Liver (tissue), 9 donors: ENCODE measurements around the gene EIF3K. TPM values are rescaled to one million over a fixed set of nuclear protein-coding genes. Genes with fewer than 3 reads are reported as not detected.

ENCODE experiments used
- DNase-seq: peaks from one replicate; pipeline ENCODE4 v3.0.0-alpha.2; 2017; ENCODE audit warnings: low spot score
- H3K27ac ChIP-seq, 2 donors: one replicate each; pipeline ENCODE4 v1.7.0; 2013; ENCODE audit warnings: inconsistent platforms in 2 of 2, low read length in 2 of 2, control low read depth in 1 of 2, low read depth in 1 of 2, mild to moderate bottlenecking in 1 of 2
- H3K27me3 ChIP-seq, 4 donors: one replicate each; pipeline versions ENCODE4 v1.6.1 to v1.7.0; 2013; ENCODE audit warnings: low read length in 3 of 4, inconsistent platforms in 1 of 4, mild to moderate bottlenecking in 1 of 4, moderate library complexity in 1 of 4; ENCODE audit not compliant: control insufficient read depth in 4 of 4, insufficient read depth in 4 of 4
- H3K36me3 ChIP-seq, 4 donors: one replicate each; pipeline versions ENCODE4 v1.6.1 to v1.7.0; 2013; ENCODE audit warnings: low read length in 3 of 4, mild to moderate bottlenecking in 3 of 4, low read depth in 1 of 4, moderate library complexity in 1 of 4; ENCODE audit not compliant: control insufficient read depth in 4 of 4, insufficient read depth in 3 of 4
- H3K4me1 ChIP-seq, 4 donors: one replicate each; pipeline versions ENCODE4 v1.6.1 to v1.7.0; 2013; ENCODE audit warnings: low read length in 3 of 4, mild to moderate bottlenecking in 3 of 4, moderate library complexity in 1 of 4; ENCODE audit not compliant: control insufficient read depth in 4 of 4, insufficient read depth in 4 of 4
- H3K4me3 ChIP-seq, 3 donors: one replicate each; pipeline versions ENCODE4 v1.6.1 to v1.7.0; 2013; ENCODE audit warnings: low read length in 3 of 3, control low read depth in 1 of 3, low read depth in 1 of 3, mild to moderate bottlenecking in 1 of 3
- H3K9ac ChIP-seq, 2 donors: one replicate each; pipeline ENCODE4 v1.7.0; 2013; ENCODE audit warnings: low read length in 2 of 2, mild to moderate bottlenecking in 2 of 2, moderate library complexity in 2 of 2, control low read depth in 1 of 2, low read depth in 1 of 2
- H3K9me3 ChIP-seq, 4 donors: one replicate each; pipeline versions ENCODE4 v1.6.1 to v1.7.0; 2013; ENCODE audit warnings: low read length in 3 of 4; ENCODE audit not compliant: control insufficient read depth in 4 of 4
- EGR1 ChIP-seq, 2 donors: IDR thresholded peaks; 2 replicates each; pipeline ENCODE4 v1.6.1; 2016 to 2018; ENCODE audit warnings: antibody characterized with exemption in 2 of 2, low read depth in 2 of 2
- FOXA1 ChIP-seq: IDR thresholded peaks from 2 replicates; pipeline ENCODE4 v1.6.1; 2016; ENCODE audit warnings: antibody characterized with exemption
- FOXA2 ChIP-seq: IDR thresholded peaks from 2 replicates; pipeline ENCODE4 v1.6.1; 2016; ENCODE audit warnings: antibody characterized with exemption
- GABPA ChIP-seq, 2 donors: IDR thresholded peaks in 1 of 2; conservative IDR thresholded peaks in 1 of 2; 2 replicates each; pipeline ENCODE4 v1.6.1; 2016; ENCODE audit warnings: antibody characterized with exemption in 2 of 2, mild to moderate bottlenecking in 1 of 2, moderate library complexity in 1 of 2
- HNF4A ChIP-seq, 2 donors: conservative IDR thresholded peaks; 2 replicates each; pipeline ENCODE4 v1.6.1; 2016; ENCODE audit warnings: antibody characterized with exemption in 2 of 2, mild to moderate bottlenecking in 2 of 2
- HNF4G ChIP-seq: IDR thresholded peaks from 2 replicates; pipeline ENCODE4 v1.6.1; 2016; ENCODE audit warnings: antibody characterized with exemption
- JUND ChIP-seq, 2 donors: IDR thresholded peaks; 2 replicates each; pipeline ENCODE4 v1.6.1; 2016; ENCODE audit warnings: antibody characterized with exemption in 2 of 2
- NR2F2 ChIP-seq: IDR thresholded peaks from 2 replicates; pipeline ENCODE4 v1.6.1; 2016; ENCODE audit warnings: antibody characterized with exemption
- RAD21 ChIP-seq, 2 donors: IDR thresholded peaks; 2 replicates each; pipeline ENCODE4 v1.6.1; 2016; ENCODE audit warnings: antibody characterized with exemption in 2 of 2, mild to moderate bottlenecking in 2 of 2
- RXRA ChIP-seq, 2 donors: IDR thresholded peaks; 2 replicates each; pipeline ENCODE4 v1.6.1; 2017 to 2018; ENCODE audit warnings: antibody characterized with exemption in 2 of 2, mild to moderate bottlenecking in 1 of 2
- SP1 ChIP-seq: IDR thresholded peaks from 2 replicates; pipeline ENCODE4 v1.6.1; 2018; ENCODE audit warnings: antibody characterized with exemption, mild to moderate bottlenecking
- TAF1 ChIP-seq: conservative IDR thresholded peaks from 2 replicates; pipeline ENCODE4 v1.6.1; 2016; ENCODE audit warnings: antibody characterized with exemption, mild to moderate bottlenecking
- YY1 ChIP-seq: IDR thresholded peaks from 2 replicates; pipeline ENCODE4 v1.6.1; 2016; ENCODE audit warnings: antibody characterized with exemption, mild to moderate bottlenecking
- WGBS: extraction: QIAGEN DNeasy Blood & Tissue Kit; methylation state at CpG from one replicate; pipeline ENCODE4 v1.1.7; 2013; 5-methylcytosine and 5-hydroxymethylcytosine counted together
- polyA plus RNA-seq, 2 donors: library from polyadenylated mRNA; stranded (reverse) in 1 of 2; unstranded in 1 of 2; fragments of 200-250 nt in 1 of 2; fragments of >200 nt in 1 of 2; fragmentation: Nextera tagmentation in 1 of 2; extraction: Ambion mirVana in 1 of 2; gene quantifications; one replicate each; pipeline versions ENCODE4 v1.2.1 to v1.2.3, GENCODE V29; 2013 to 2015
- total RNA-seq, 2 donors: library from RNA; depleted of rRNA; stranded (reverse); fragments of >200 nt; gene quantifications; one replicate each; pipeline ENCODE4 v1.2.3, GENCODE V29; 2014
- TF ChIP-seq, protein P1 (sequence below): fragments of 150-350 bp; IDR thresholded peaks from 2 replicates; pipeline ENCODE4 v1.5.1; 2017; ENCODE audit warnings: improper control_type of control experiment, low read depth, low read length; ENCODE audit not compliant: missing input control
- TF ChIP-seq, protein P2 (sequence below): IDR thresholded peaks from 2 replicates; pipeline ENCODE4 v1.6.1; 2016; ENCODE audit warnings: antibody characterized with exemption
- TF ChIP-seq, protein P3 (sequence below): IDR thresholded peaks from 2 replicates; pipeline ENCODE4 v1.6.1; 2016; ENCODE audit warnings: antibody characterized with exemption
- TF ChIP-seq, protein P4 (sequence below): IDR thresholded peaks from 2 replicates; pipeline ENCODE4 v1.6.1; 2016; ENCODE audit warnings: antibody characterized with exemption
- TF ChIP-seq, protein P5 (sequence below): IDR thresholded peaks from 2 replicates; pipeline ENCODE4 v1.6.1; 2016; ENCODE audit warnings: antibody characterized with exemption, mild to moderate bottlenecking
- donor health status: healthy.
- donor health status: healthy.
- donor health status: healthy.
- donor health status: healthy.
- donor health status: healthy.

EIF3K gene
- total and polyA plus RNA-seq, 4 donors: 118 to 240 (median 151) TPM

DNA sequence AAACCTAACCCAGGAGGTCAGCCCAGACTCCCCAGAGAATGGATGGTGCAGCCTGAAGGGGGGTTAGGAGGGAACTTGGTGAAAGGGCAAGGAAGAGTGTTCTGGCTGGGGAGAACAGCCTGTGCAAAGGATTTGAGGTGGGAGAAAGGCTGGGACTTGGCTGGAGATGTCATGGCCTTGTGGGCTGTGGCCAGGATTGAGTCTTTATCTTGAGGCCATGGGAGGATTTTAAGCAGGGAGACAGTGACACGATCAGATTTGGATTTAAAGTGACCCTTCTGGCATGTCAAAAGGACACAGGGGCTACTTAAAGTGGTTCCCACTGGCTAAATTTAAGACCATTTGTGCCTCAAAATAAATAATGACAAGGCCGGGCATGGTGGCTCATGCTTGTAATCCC is 30.9 kb upstream of the EIF3K start:
- H3K36me3 ChIP-seq: no peaks in the 10 kb centered on the region
- no peaks in the 10 kb centered on the region for H3K9me3 ChIP-seq
- H3K27me3 ChIP-seq: no peaks in the 10 kb centered on the region
- no peak for DNase-seq
- WGBS: 82% methylated on average over 2 of the region's 2 CpGs
- H3K4me3 ChIP-seq: no peak overlapping the region
- no peak overlapping the region for H3K27ac ChIP-seq
- TF ChIP-seq GABPA (IDR thresholded peaks at IDR 0.05 in 1 of 2, conservative IDR thresholded peaks at IDR 0.05 in 1 of 2) (no peak), EGR1 (IDR thresholded peaks at IDR 0.05; ENCODE audit: low read depth in 2 of 2) (no peak), FOXA1 (no peak), SP1 (no peak), YY1 (no peak), TAF1 (no peak), FOXA2 (no peak), JUND (IDR thresholded peaks at IDR 0.05) (no peak), NR2F2 (no peak), HNF4G (no peak), RAD21 (IDR thresholded peaks at IDR 0.05) (no peak)
- TF ChIP-seq, protein P1, sequence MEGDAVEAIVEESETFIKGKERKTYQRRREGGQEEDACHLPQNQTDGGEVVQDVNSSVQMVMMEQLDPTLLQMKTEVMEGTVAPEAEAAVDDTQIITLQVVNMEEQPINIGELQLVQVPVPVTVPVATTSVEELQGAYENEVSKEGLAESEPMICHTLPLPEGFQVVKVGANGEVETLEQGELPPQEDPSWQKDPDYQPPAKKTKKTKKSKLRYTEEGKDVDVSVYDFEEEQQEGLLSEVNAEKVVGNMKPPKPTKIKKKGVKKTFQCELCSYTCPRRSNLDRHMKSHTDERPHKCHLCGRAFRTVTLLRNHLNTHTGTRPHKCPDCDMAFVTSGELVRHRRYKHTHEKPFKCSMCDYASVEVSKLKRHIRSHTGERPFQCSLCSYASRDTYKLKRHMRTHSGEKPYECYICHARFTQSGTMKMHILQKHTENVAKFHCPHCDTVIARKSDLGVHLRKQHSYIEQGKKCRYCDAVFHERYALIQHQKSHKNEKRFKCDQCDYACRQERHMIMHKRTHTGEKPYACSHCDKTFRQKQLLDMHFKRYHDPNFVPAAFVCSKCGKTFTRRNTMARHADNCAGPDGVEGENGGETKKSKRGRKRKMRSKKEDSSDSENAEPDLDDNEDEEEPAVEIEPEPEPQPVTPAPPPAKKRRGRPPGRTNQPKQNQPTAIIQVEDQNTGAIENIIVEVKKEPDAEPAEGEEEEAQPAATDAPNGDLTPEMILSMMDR: no peak
- TF ChIP-seq, protein P2, sequence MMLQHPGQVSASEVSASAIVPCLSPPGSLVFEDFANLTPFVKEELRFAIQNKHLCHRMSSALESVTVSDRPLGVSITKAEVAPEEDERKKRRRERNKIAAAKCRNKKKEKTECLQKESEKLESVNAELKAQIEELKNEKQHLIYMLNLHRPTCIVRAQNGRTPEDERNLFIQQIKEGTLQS: no peak
- TF ChIP-seq, protein P3, sequence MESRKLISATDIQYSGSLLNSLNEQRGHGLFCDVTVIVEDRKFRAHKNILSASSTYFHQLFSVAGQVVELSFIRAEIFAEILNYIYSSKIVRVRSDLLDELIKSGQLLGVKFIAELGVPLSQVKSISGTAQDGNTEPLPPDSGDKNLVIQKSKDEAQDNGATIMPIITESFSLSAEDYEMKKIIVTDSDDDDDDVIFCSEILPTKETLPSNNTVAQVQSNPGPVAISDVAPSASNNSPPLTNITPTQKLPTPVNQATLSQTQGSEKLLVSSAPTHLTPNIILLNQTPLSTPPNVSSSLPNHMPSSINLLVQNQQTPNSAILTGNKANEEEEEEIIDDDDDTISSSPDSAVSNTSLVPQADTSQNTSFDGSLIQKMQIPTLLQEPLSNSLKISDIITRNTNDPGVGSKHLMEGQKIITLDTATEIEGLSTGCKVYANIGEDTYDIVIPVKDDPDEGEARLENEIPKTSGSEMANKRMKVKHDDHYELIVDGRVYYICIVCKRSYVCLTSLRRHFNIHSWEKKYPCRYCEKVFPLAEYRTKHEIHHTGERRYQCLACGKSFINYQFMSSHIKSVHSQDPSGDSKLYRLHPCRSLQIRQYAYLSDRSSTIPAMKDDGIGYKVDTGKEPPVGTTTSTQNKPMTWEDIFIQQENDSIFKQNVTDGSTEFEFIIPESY: no peak
- TF ChIP-seq, protein P4, sequence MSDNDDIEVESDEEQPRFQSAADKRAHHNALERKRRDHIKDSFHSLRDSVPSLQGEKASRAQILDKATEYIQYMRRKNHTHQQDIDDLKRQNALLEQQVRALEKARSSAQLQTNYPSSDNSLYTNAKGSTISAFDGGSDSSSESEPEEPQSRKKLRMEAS: no peak
- no peak overlapping the region for H3K9ac ChIP-seq
- H3K4me1 ChIP-seq: no peaks in the 10 kb centered on the region

DNA sequence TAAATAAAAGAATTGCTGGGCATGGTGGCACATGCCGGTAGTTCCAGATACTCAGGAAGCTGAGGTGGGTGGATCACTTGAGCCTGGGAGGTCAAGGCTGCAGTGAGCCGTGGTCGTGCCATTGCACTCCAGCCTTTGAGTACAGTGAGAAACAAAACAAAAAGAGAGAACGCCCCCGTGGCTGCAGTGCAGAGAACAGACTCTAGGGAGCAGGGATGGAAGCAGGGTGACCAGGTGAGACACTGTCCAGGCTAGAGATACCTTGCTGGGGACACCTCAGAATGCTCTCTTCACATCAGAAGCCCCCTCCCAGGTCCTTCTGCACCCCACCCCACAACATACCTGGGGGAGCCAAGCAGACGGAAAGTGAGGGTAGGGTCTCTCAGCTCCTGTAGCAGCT is 26.0 kb upstream of the EIF3K start:
- DNase-seq: no peak
- Histone ChIP-seq H3K9ac (no peak overlapping the region), H3K9me3 (no peaks in the 10 kb centered on the region), H3K36me3 (no peaks in the 10 kb centered on the region), H3K4me1 (no peaks in the 10 kb centered on the region), H3K27me3 (no peaks in the 10 kb centered on the region), H3K27ac (no peak overlapping the region), H3K4me3 (no peak overlapping the region)
- TF ChIP-seq, protein P1: no peak
- no peak for TF ChIP-seq RAD21 (IDR thresholded peaks at IDR 0.05)
- no peak for TF ChIP-seq FOXA2
- no peak for TF ChIP-seq FOXA1
- no peak for TF ChIP-seq HNF4A (conservative IDR thresholded peaks at IDR 0.05)
- no peak for TF ChIP-seq HNF4G
- TF ChIP-seq GABPA (IDR thresholded peaks at IDR 0.05 in 1 of 2, conservative IDR thresholded peaks at IDR 0.05 in 1 of 2): no peak
- TF ChIP-seq SP1: no peak
- TF ChIP-seq, protein P4: no peak
- no peak for TF ChIP-seq EGR1 (IDR thresholded peaks at IDR 0.05; ENCODE audit: low read depth in 2 of 2)
- TF ChIP-seq, protein P2: no peak
- TF ChIP-seq, protein P5, sequence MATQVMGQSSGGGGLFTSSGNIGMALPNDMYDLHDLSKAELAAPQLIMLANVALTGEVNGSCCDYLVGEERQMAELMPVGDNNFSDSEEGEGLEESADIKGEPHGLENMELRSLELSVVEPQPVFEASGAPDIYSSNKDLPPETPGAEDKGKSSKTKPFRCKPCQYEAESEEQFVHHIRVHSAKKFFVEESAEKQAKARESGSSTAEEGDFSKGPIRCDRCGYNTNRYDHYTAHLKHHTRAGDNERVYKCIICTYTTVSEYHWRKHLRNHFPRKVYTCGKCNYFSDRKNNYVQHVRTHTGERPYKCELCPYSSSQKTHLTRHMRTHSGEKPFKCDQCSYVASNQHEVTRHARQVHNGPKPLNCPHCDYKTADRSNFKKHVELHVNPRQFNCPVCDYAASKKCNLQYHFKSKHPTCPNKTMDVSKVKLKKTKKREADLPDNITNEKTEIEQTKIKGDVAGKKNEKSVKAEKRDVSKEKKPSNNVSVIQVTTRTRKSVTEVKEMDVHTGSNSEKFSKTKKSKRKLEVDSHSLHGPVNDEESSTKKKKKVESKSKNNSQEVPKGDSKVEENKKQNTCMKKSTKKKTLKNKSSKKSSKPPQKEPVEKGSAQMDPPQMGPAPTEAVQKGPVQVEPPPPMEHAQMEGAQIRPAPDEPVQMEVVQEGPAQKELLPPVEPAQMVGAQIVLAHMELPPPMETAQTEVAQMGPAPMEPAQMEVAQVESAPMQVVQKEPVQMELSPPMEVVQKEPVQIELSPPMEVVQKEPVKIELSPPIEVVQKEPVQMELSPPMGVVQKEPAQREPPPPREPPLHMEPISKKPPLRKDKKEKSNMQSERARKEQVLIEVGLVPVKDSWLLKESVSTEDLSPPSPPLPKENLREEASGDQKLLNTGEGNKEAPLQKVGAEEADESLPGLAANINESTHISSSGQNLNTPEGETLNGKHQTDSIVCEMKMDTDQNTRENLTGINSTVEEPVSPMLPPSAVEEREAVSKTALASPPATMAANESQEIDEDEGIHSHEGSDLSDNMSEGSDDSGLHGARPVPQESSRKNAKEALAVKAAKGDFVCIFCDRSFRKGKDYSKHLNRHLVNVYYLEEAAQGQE: no peak
- no peak for TF ChIP-seq TAF1
- TF ChIP-seq YY1: no peak
- TF ChIP-seq, protein P3: no peak
- no peak for TF ChIP-seq NR2F2
- no peak for TF ChIP-seq RXRA (IDR thresholded peaks at IDR 0.05)
- no peak for TF ChIP-seq JUND (IDR thresholded peaks at IDR 0.05)
- 72% methylated on average over 6 of the region's 6 CpGs for WGBS
